A673 (cell line): ENCODE results near the gene SPATA18.

ENCODE experiments used
- CTCF ChIP-seq: fragments of 300-800, 200-600 bp; sonication (generic); conservative IDR thresholded peaks from 2 replicates; pipeline ENCODE4 v1.5.1; 2017; ENCODE audit warnings: low read depth, mild to moderate bottlenecking, antibody characterized with exemption, low read length, moderate library complexity, mixed read lengths
- EZH2 ChIP-seq: fragments of 200-600 bp; sonication (generic); IDR thresholded peaks from 2 replicates; pipeline ENCODE4 v1.6.1; 2017; ENCODE audit warnings: borderline replicate concordance, low read depth, mild to moderate bottlenecking, mixed read lengths, antibody characterized with exemption, low read length; ENCODE audit not compliant: poor library complexity, severe bottlenecking

DNA sequence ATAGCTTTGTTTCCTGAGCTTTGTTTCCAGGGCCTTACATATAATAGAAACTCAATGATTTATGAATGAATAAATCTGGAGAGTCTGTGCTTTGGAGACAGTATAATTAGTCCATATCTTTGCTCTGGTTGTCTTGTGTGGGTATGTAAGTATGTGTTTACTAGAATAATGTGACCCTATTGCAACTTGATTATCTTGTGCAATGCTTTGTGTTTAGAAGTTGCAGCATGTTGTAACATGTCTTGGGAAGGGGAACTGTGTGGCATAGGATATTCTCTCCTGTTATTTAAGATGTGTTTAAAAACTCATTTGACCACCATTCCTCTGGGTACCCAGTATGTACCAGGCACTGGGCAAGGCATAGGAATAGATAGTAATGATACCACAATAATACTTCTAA lies 6.1 kb downstream of the SPATA18 start:
- TF ChIP-seq CTCF = no peak
- no peak for TF ChIP-seq EZH2
